ENCODE measurements around the gene BRD3OS.

The BRD3OS gene

GRCh38 chr9:134024828-134025605, at the start of gene BRD3OS:
Gene BRD3OS, plus strand, starts transcription at chr9:134025481. Its CDS starts 1,267 bp downstream, at chr9:134026748.
- CTCF ChIA-PET = interaction anchor here (0.6 to 1.2 kb wide), 4 partner anchors 9 to 366 kb away, joined by 3 to 4 read pairs (median 4); no protein-coding TSS in a partner anchor

GRCh38 chr9:133975511-133975910, 49.8 kb upstream of the BRD3OS start:
- DNase-seq = no peak
- H3K4me3 Mint-ChIP-seq = no peak overlapping the region
- no peaks in the 10 kb centered on the region for H3K9me3 Mint-ChIP-seq
- no peak overlapping the region for H3K27ac Mint-ChIP-seq
- CTCF ChIA-PET = no interaction called here
- no peaks in the 10 kb centered on the region for H3K4me1 Mint-ChIP-seq
- no peaks in the 10 kb centered on the region for H3K36me3 Mint-ChIP-seq
- H3K27me3 Mint-ChIP-seq = peaks cover 9% of the 10 kb centered on the region

More at GRCh38 chr9:134024828-134025605, at the start of gene BRD3OS:
- H3K36me3 Mint-ChIP-seq = peaks cover 7% of the 10 kb centered on the region
- DNase-seq = peak; percentile 94
- peak within 1 kb of the TSS; percentile 78 for H3K4me3 Mint-ChIP-seq
- H3K27ac Mint-ChIP-seq = peak within 1 kb of the TSS; percentile 81
- no peaks in the 10 kb centered on the region for H3K27me3 Mint-ChIP-seq
- peaks cover 14% of the 10 kb centered on the region for H3K4me1 Mint-ChIP-seq
- no peaks in the 10 kb centered on the region for H3K9me3 Mint-ChIP-seq

GRCh38 chr9:133976191-133976861, 49.0 kb upstream of the BRD3OS start:
- no peak for DNase-seq
- no peaks in the 10 kb centered on the region for H3K4me1 Mint-ChIP-seq
- CTCF ChIA-PET = no interaction called here

GRCh38 chr9:133976887-133977286, 48.4 kb upstream of the BRD3OS start:
- DNase-seq = no peak
- no peak overlapping the region for H3K4me3 Mint-ChIP-seq
- no peaks in the 10 kb centered on the region for H3K4me1 Mint-ChIP-seq

More at GRCh38 chr9:133976191-133976861, 49.0 kb upstream of the BRD3OS start:
- H3K36me3 Mint-ChIP-seq = no peaks in the 10 kb centered on the region
- H3K27me3 Mint-ChIP-seq = peaks cover 14% of the 10 kb centered on the region
- no peak overlapping the region for H3K4me3 Mint-ChIP-seq
- no peaks in the 10 kb centered on the region for H3K9me3 Mint-ChIP-seq
- no peak overlapping the region for H3K27ac Mint-ChIP-seq

GRCh38 chr9:133977421-133978201, 47.7 kb upstream of the BRD3OS start:
- DNase-seq = no peak
- no peaks in the 10 kb centered on the region for H3K36me3 Mint-ChIP-seq
- CTCF ChIA-PET = no interaction called here
- H3K9me3 Mint-ChIP-seq = no peaks in the 10 kb centered on the region
- no peak overlapping the region for H3K27ac Mint-ChIP-seq
- H3K4me1 Mint-ChIP-seq = no peaks in the 10 kb centered on the region
- peaks cover 14% of the 10 kb centered on the region for H3K27me3 Mint-ChIP-seq
- no peak overlapping the region for H3K4me3 Mint-ChIP-seq

More at GRCh38 chr9:133976887-133977286, 48.4 kb upstream of the BRD3OS start:
- CTCF ChIA-PET = no interaction called here
- no peak overlapping the region for H3K27ac Mint-ChIP-seq
- peaks cover 14% of the 10 kb centered on the region for H3K27me3 Mint-ChIP-seq
- H3K9me3 Mint-ChIP-seq = no peaks in the 10 kb centered on the region
- H3K36me3 Mint-ChIP-seq = no peaks in the 10 kb centered on the region

- DNase-seq = no peak
- peaks cover 12% of the 10 kb centered on the region for H3K27me3 Mint-ChIP-seq
- no peak overlapping the region for H3K4me3 Mint-ChIP-seq
- H3K9me3 Mint-ChIP-seq = no peaks in the 10 kb centered on the region
- no peaks in the 10 kb centered on the region for H3K36me3 Mint-ChIP-seq
- H3K4me1 Mint-ChIP-seq = no peaks in the 10 kb centered on the region
- H3K27ac Mint-ChIP-seq = no peak overlapping the region
- CTCF ChIA-PET = interaction anchor here (1.2 kb wide), 1 partner anchor 17 kb away, joined by 3 read pairs; no protein-coding TSS in a partner anchor
Observed at GRCh38 chr9:133978226-133978898, 46.9 kb upstream of the BRD3OS start.

- no peaks in the 10 kb centered on the region for H3K9me3 Mint-ChIP-seq
- CTCF ChIA-PET = interaction anchor here (1.2 kb wide), 1 partner anchor 16 kb away, joined by 3 read pairs; no protein-coding TSS in a partner anchor
- H3K4me1 Mint-ChIP-seq = no peaks in the 10 kb centered on the region
- H3K27ac Mint-ChIP-seq = no peak overlapping the region
- peaks cover 9% of the 10 kb centered on the region for H3K27me3 Mint-ChIP-seq
- no peak overlapping the region for H3K4me3 Mint-ChIP-seq
- no peak for DNase-seq
- H3K36me3 Mint-ChIP-seq = no peaks in the 10 kb centered on the region
Observed at GRCh38 chr9:133978899-133979272, 46.4 kb upstream of the BRD3OS start.

GRCh38 chr9:133979273-133979920, 45.9 kb upstream of the BRD3OS start:
- Mint-ChIP-seq H3K27ac (no peak overlapping the region), H3K9me3 (no peaks in the 10 kb centered on the region), H3K27me3 (peaks cover 9% of the 10 kb centered on the region), H3K4me1 (no peaks in the 10 kb centered on the region), H3K36me3 (no peaks in the 10 kb centered on the region), H3K4me3 (no peak overlapping the region)
- CTCF ChIA-PET = interaction anchor here (1.2 kb wide), 1 partner anchor 16 kb away, joined by 3 read pairs; no protein-coding TSS in a partner anchor
- DNase-seq = no peak

GRCh38 chr9:133979921-133980863, 45.1 kb upstream of the BRD3OS start:
- Mint-ChIP-seq H3K27me3 (peaks cover 9% of the 10 kb centered on the region), H3K4me3 (no peak overlapping the region), H3K36me3 (no peaks in the 10 kb centered on the region), H3K4me1 (no peaks in the 10 kb centered on the region), H3K27ac (no peak overlapping the region), H3K9me3 (no peaks in the 10 kb centered on the region)
- DNase-seq = no peak
- CTCF ChIA-PET = no interaction called here

- Mint-ChIP-seq H3K27me3 (peaks cover 9% of the 10 kb centered on the region), H3K27ac (peak overlapping the region; percentile 7), H3K4me3 (no peak overlapping the region), H3K4me1 (no peaks in the 10 kb centered on the region), H3K9me3 (no peaks in the 10 kb centered on the region), H3K36me3 (no peaks in the 10 kb centered on the region)
- CTCF ChIA-PET = no interaction called here
- DNase-seq = no peak
Observed at GRCh38 chr9:133980864-133981588, 44.3 kb upstream of the BRD3OS start.

GRCh38 chr9:133981589-133981957, 43.7 kb upstream of the BRD3OS start:
- CTCF ChIA-PET = no interaction called here
- H3K4me1 Mint-ChIP-seq = no peaks in the 10 kb centered on the region
- no peaks in the 10 kb centered on the region for H3K9me3 Mint-ChIP-seq
- no peak for DNase-seq
- H3K27me3 Mint-ChIP-seq = peaks cover 9% of the 10 kb centered on the region
- no peak overlapping the region for H3K27ac Mint-ChIP-seq
- H3K4me3 Mint-ChIP-seq = no peak overlapping the region
- H3K36me3 Mint-ChIP-seq = no peaks in the 10 kb centered on the region

GRCh38 chr9:133981958-133982681, 43.2 kb upstream of the BRD3OS start:
- no peak overlapping the region for H3K27ac Mint-ChIP-seq
- H3K4me3 Mint-ChIP-seq = no peak overlapping the region
- H3K9me3 Mint-ChIP-seq = no peaks in the 10 kb centered on the region
- no peak for DNase-seq
- H3K4me1 Mint-ChIP-seq = no peaks in the 10 kb centered on the region
- H3K36me3 Mint-ChIP-seq = no peaks in the 10 kb centered on the region
- H3K27me3 Mint-ChIP-seq = peaks cover 12% of the 10 kb centered on the region
- CTCF ChIA-PET = no interaction called here

All from activated naive CD4-positive, alpha-beta T cell treated with anti-CD3 and anti-CD28 coated beads, Interleukin-2, amount 10 ng/mL, durations not matched to agents 7 days and 5 days (primary cell).